ENCODE data around the gene ZNF594.

- no peak for TF ChIP-seq POLR2A (IDR thresholded peaks at IDR 0.05; ENCODE audit: control extremely low read depth in 1 of 2, low read depth in 2 of 2, low read length in 2 of 2)
- TF ChIP-seq SRF (IDR thresholded peaks at IDR 0.05; ENCODE audit: low read depth, low read length): no peak
- TF ChIP-seq POLR2AphosphoS5 (IDR thresholded peaks at IDR 0.05; ENCODE audit: low read depth, low read length): no peak
- no peak for TF ChIP-seq CTCF (IDR thresholded peaks at IDR 0.05; ENCODE audit: control extremely low read depth in 1 of 3, insufficient read depth in 1 of 3, low read depth in 1 of 3, low read length in 3 of 3)
- no peak for TF ChIP-seq POU5F1 (IDR thresholded peaks at IDR 0.05; ENCODE audit: low read depth, low read length)
- TF ChIP-seq YY1 (IDR thresholded peaks at IDR 0.05; ENCODE audit: low read depth, low read length): no peak
- no peak for TF ChIP-seq SP1 (IDR thresholded peaks at IDR 0.05; ENCODE audit: low read depth, low read length)
- TF ChIP-seq ZNF274 (IDR thresholded peaks at IDR 0.05; ENCODE audit: borderline replicate concordance, extremely low read depth, low read length): no peak
- TF ChIP-seq BRCA1 (IDR thresholded peaks at IDR 0.05; ENCODE audit: low read depth, low read length): no peak
- no peak for TF ChIP-seq FOSL1 (IDR thresholded peaks at IDR 0.05; ENCODE audit: insufficient read depth, low read depth, low read length)
- TF ChIP-seq, protein P1, sequence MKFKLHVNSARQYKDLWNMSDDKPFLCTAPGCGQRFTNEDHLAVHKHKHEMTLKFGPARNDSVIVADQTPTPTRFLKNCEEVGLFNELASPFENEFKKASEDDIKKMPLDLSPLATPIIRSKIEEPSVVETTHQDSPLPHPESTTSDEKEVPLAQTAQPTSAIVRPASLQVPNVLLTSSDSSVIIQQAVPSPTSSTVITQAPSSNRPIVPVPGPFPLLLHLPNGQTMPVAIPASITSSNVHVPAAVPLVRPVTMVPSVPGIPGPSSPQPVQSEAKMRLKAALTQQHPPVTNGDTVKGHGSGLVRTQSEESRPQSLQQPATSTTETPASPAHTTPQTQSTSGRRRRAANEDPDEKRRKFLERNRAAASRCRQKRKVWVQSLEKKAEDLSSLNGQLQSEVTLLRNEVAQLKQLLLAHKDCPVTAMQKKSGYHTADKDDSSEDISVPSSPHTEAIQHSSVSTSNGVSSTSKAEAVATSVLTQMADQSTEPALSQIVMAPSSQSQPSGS (IDR thresholded peaks at IDR 0.05; ENCODE audit: low read length): no peak
- no peak for TF ChIP-seq RAD21 (IDR thresholded peaks at IDR 0.05 in 1 of 2, conservative IDR thresholded peaks at IDR 0.05 in 1 of 2; ENCODE audit: low read depth in 2 of 2, low read length in 2 of 2)
- TF ChIP-seq BCL11A (IDR thresholded peaks at IDR 0.05; ENCODE audit: low read depth in 2 of 2, low read length in 2 of 2): no peak
- no peak for TF ChIP-seq EZH2 (IDR thresholded peaks at IDR 0.05; ENCODE audit: low read depth, low read length, severe bottlenecking)
These were observed 34.2 kb upstream of the ZNF594 start for GRCh38 chr17:5225668-5226457.

All from H1 (cell line).